Colonic mucosa (tissue), 4 donors: ENCODE results near the gene PROB1. TPM values are rescaled to one million over a fixed set of nuclear protein-coding genes. Genes with fewer than 3 reads are reported as not detected.

Experiments used
- DNase-seq: peaks from one replicate; pipeline ENCODE4 v3.0.0-alpha.2; 2020
- H3K27ac ChIP-seq: fragments of 200-600 bp; one replicate; pipeline ENCODE4 v1.8.0; 2021
- H3K27me3 ChIP-seq: fragments of 200-600 bp; one replicate; pipeline ENCODE4 v1.8.0; 2021
- H3K36me3 ChIP-seq: fragments of 200-600 bp; one replicate; pipeline ENCODE4 v1.8.0; 2021
- H3K4me1 ChIP-seq: fragments of 200-600 bp; one replicate; pipeline ENCODE4 v1.8.0; 2021; ENCODE audit warnings: mild to moderate bottlenecking
- H3K4me3 ChIP-seq: fragments of 200-600 bp; one replicate; pipeline ENCODE4 v1.8.0; 2021
- H3K9ac ChIP-seq, 2 donors: one replicate each; pipeline ENCODE4 v1.7.0; 2013; ENCODE audit warnings: control low read depth in 2 of 2, low read depth in 2 of 2, low read length in 2 of 2
- H3K9me3 ChIP-seq: fragments of 200-600 bp; one replicate; pipeline ENCODE4 v1.8.0; 2021
- CTCF ChIP-seq: fragments of 200-600 bp; IDR thresholded peaks from one replicate; pipeline ENCODE4 v1.8.0; 2022; ENCODE audit warnings: antibody characterized with exemption, mild to moderate bottlenecking
- intact Hi-C: fragments of 100-400 bp; cut with DNase I; formaldehyde crosslinking; loops from one replicate; pipeline ENCODE4 v1.14.1; 2022
- total RNA-seq, 2 donors: library from RNA; stranded (reverse); fragmentation: NEBNext Ultra II Directional in 1 of 2; extraction: Animal tissue kit (Norgen Biotek cat#: 25700) in 1 of 2; gene quantifications; one replicate each; pipeline ENCODE4 v1.2.1, GENCODE V29; 2021
- donor health status: healthy.
- donor health status: DM: no; HTN: no; CAD: no.
- donor health status: DM: no; HTN: no; CAD: no.

Gene PROB1
- total RNA-seq, 2 donors from 2014 or later = 0.48 to 0.96 TPM

- no peak overlapping the region for H3K27ac ChIP-seq
- intact Hi-C loops = no loop called here
- no peak overlapping the region for H3K4me3 ChIP-seq
- TF ChIP-seq CTCF = no peak
- no peaks in the 10 kb centered on the region for H3K9me3 ChIP-seq
- peaks cover 23% of the 10 kb centered on the region for H3K4me1 ChIP-seq
- DNase-seq = no peak
- H3K9ac ChIP-seq = no peak overlapping the region
- H3K36me3 ChIP-seq = no peaks in the 10 kb centered on the region
- H3K27me3 ChIP-seq = no peaks in the 10 kb centered on the region
Observed at GRCh38 chr5:139386050-139386438, 8.9 kb downstream of the PROB1 start.

GRCh38 chr5:139385061-139386049 lies 9.5 kb downstream of the PROB1 start:
- H3K4me1 ChIP-seq = peaks cover 17% of the 10 kb centered on the region
- peak overlapping the region; percentile 11 for H3K4me3 ChIP-seq
- no peaks in the 10 kb centered on the region for H3K9me3 ChIP-seq
- H3K9ac ChIP-seq = peak overlapping the region; percentile 12 to 44
- no peaks in the 10 kb centered on the region for H3K27me3 ChIP-seq
- no peak for TF ChIP-seq CTCF
- H3K36me3 ChIP-seq = no peaks in the 10 kb centered on the region
- intact Hi-C loops = no loop called here
- no peak for DNase-seq
- H3K27ac ChIP-seq = peak overlapping the region; percentile 46

- peak overlapping the region; percentile 11 for H3K4me3 ChIP-seq
- H3K4me1 ChIP-seq = peaks cover 16% of the 10 kb centered on the region
- peak overlapping the region; percentile 46 for H3K27ac ChIP-seq
- H3K9me3 ChIP-seq = no peaks in the 10 kb centered on the region
- H3K27me3 ChIP-seq = no peaks in the 10 kb centered on the region
- no peak for DNase-seq
- H3K9ac ChIP-seq = peak overlapping the region; percentile 4 to 12
- no peak for TF ChIP-seq CTCF
- intact Hi-C loops = no loop called here
- no peaks in the 10 kb centered on the region for H3K36me3 ChIP-seq
Observed at GRCh38 chr5:139384591-139385051, 10.3 kb downstream of the PROB1 start.

- no peaks in the 10 kb centered on the region for H3K9me3 ChIP-seq
- peak overlapping the region; percentile 8 to 63 for H3K9ac ChIP-seq
- no peak overlapping the region for H3K27ac ChIP-seq
- intact Hi-C loops = no loop called here
- no peak for TF ChIP-seq CTCF
- no peaks in the 10 kb centered on the region for H3K36me3 ChIP-seq
- no peak overlapping the region for H3K4me3 ChIP-seq
- DNase-seq = no peak
- H3K4me1 ChIP-seq = peaks cover 16% of the 10 kb centered on the region
- no peaks in the 10 kb centered on the region for H3K27me3 ChIP-seq
Observed at GRCh38 chr5:139383993-139384590, 10.8 kb downstream of the PROB1 start.

GRCh38 chr5:139383275-139383992 lies 11.5 kb downstream of the PROB1 start, which contains the start of gene SLC23A1:
Gene SLC23A1, minus strand, starts transcription at chr5:139383297. Its CDS starts 44 bp downstream, at chr5:139383253.
- no peak for TF ChIP-seq CTCF
- Histone ChIP-seq H3K9me3 (no peaks in the 10 kb centered on the region), H3K27me3 (no peaks in the 10 kb centered on the region), H3K4me1 (peaks cover 16% of the 10 kb centered on the region), H3K36me3 (no peaks in the 10 kb centered on the region), H3K4me3 (no peak within 1 kb of the TSS), H3K9ac (peak within 1 kb of the TSS; percentile 8 to 63), H3K27ac (peak within 1 kb of the TSS; percentile 12)
- intact Hi-C loops = no loop called here
- peak; percentile 85 for DNase-seq
